ENCODE measurements around the gene SPDYC.
"Not testable (repeated sequence)": the region's sequence is repeated elsewhere in the genome, so short reads cannot be mapped to it uniquely, and the experiment has no call there.

SPDYC gene

DNA sequence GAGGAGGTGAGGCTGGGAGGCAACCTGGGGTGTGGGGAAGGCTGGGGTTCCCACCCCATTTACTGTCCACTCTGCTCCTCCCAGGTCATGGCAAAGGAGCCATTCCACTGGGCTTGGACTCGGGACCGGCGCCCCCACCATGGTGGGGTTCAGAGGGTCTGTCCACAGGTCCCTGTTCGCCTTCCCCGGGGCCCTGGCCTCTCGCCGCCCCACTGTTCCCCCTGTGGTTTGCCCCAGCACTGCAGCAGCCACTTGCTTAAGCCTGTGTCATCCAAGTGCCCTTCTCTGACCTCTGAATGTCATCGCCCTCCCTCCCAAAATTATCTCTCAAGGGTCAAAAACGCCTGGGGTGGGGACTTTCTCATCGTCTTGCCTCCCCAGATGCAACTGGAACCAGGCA, 2.6 kb downstream of the SPDYC start:
- DNase-seq: no peak

DNA sequence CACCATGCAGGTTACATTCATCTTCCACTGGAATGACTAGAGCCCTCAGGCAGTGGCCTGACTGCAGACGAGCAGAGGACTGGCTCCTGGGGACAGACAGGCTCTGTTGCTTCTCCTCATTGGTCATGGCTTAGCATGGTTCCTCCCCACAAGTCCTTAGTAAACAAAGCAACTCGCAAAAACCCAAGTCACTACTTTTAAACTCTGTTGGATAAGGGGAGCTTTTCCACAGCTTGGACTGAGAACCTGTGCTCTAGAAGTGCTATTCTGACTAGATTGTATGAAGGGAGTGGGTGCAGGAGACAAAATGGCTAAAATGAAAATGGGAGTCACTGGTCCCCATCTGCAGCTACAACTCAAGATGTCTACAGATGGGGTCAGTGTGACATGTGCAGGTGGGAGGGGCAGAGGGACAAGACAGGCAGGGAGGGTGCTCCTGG, 4.6 kb downstream of the SPDYC start:
- not testable (repeated sequence) for DNase-seq

DNA sequence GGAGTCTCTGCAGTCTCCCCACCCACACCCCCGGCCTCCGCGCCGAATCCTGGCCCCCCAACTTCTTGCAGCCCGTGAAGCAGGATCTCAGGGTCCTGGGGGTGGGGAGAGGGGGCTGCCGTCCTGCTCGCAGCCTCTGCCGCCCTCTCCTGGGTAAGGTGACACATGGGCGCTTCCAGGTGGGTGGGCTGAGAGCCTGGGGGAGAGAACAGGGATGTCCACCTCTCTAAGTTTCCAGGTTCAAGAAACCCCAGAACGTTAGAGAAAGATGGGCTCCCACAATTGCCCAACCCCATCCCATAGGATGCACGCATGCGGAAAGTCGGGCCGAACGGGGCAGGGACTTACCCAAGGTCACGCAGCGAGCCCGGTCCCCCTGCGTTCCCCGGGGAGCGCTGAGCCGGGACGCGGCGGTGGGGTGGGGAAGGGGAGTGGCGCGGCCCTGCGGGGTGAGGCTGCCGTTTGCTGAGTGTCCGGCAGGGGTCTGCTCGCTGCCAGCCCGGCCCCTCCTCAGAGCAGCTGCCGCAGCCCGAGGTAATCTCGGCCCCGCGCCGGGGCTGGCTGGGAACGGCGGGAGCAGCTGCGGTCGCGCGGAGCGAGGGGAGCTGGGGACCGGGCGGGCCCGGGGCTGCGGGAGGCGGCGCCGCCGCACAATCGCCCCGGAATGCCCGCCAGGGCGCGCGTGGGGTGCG, 11.0 kb downstream of the SPDYC start:
- peak; percentile 36 for DNase-seq

DNA sequence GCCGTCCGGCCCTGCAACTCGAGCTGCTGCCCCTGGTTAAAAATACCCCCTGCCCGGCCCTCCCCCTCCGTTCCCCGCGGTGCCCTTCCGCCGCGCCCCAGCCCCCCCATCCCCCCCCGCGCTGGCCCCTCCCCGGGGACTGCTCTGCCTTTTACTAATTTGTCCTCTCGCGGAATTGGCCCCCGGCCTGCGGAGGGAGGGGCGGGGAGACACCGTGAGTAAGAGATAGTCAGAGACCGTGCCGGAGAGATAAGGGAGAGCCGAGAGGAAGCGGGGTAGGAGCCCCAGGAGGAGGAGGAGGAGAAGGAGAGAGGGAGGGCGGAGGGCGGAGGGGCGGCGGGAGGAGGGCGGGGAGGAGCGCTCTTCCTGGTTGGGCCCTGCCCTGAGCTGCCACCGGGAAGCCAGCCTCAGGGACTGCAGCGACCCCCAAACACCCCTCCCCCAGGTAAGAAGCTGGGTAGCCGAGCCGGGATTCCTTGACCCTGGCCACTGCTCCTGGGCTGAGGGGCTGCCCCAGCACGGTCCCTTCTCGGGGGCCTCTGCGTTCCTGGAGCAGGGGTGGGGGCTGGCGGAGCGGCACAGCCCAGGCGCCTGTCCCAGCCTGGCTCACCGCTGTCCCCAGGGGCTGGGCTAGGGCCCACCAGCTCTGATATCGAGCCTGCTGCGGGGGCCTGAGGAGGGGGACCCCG, 11.7 kb downstream of the SPDYC start, which contains the start of gene CAPN1:
TSS of gene CAPN1 (plus strand) at position 360 of the 689 bp plus-strand sequence. CDS start 774 bp downstream, outside the sequence.
- DNase-seq: peak; percentile 38

DNA sequence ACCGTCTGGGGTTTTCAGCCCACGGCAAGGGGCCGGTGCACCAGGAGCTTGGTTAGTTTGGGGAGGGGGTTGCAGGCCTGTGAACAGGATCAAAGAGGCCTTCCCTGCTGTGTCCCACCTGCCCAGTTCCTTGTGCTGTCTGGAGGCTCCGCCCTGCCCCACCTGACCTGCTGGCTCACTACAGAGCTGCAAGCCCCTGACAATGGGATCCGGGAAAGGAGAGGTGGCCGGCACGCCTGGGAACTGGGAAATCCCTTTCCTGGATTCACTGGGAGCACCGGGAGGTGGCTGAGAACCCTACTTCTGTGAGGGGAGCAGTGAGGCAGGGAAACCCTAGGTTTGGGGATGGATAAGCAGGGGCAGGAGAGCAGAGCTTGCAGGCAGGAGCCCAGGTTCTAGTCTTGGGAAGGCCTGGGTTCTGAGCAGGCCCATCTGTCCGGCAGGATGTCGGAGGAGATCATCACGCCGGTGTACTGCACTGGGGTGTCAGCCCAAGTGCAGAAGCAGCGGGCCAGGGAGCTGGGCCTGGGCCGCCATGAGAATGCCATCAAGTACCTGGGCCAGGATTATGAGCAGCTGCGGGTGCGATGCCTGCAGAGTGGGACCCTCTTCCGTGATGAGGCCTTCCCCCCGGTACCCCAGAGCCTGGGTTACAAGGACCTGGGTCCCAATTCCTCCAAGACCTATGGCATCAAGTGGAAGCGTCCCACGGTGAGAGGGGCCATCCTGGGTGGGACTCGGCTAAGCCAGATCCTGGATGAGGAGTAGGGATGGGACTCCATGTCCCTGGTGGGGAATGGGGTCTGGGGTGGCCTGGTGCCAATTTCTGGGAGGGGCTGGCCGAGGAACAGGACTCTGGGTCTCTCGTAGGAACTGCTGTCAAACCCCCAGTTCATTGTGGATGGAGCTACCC, 12.5 kb downstream of the SPDYC start:
- DNase-seq: no peak

DNA sequence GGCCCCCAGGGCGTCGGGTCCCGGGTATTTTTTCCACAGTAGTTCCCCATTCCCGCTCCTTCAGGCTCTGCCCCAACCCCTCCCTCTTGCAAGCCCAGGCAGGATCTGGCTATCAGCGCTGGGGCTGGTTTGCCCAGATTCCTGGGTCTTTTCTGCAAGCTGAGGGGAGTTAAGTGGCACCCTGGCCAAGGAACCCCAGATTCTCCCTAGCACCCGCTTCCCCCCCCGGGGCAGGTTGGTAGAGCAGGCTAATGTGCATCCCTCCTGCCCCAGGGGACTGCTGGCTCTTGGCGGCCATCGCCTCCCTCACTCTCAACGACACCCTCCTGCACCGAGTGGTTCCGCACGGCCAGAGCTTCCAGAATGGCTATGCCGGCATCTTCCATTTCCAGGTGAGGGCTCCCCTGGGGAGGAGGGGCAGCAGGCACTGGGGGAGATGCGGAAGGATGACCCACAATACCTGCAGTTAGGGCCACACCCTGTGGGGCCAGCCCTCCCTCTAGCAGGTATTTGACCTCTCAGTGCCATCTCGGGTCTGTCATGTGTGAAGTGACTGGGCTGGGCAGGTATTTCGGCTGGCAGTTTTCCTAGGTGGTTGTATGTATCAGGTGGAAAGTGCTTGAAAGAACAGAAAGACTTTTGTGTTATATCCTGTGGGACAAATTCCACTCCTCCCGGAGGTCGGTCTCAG, 13.3 kb downstream of the SPDYC start:
- no peak for DNase-seq

DNA sequence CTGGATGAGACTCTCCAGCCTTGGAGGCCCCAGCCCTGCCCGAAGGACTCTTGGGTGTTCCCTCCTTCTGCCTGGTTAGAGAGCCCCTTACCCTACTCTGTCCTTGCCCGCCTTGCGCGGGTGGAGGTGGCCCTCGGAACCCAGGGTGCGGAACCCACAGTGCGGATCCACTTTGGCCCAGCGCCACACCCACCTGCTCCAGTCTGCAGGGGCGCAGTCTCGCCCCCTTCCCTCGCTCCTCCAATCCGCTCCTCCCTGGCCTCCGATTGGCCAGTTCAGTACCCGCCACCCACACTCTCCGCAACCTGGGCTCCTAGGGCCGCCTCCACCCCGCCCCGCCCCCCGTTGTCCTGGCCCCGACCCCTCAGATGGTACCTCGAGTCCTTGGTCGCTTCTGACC, 14.1 kb downstream of the SPDYC start:
- DNase-seq: no peak

DNA sequence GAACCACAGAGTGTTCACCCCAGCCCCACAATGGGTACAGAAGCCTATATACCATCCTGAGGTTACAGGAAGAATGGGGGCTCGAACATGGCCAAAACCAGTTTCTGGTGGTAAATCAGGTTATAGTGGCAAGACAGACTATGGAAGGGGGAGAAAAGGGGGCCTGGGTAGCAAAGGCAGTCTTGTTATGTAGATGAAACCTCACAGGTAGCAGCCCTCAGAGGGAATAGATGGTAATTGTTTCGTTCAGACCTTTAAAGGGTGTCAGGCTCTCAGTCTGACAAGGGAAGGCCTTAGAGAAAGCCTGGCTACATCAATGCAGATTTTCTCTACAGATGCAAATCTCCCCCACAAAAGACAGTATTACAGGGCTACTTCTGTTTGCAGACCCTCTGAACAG, 15.1 kb downstream of the SPDYC start:
- DNase-seq: no peak

DNA sequence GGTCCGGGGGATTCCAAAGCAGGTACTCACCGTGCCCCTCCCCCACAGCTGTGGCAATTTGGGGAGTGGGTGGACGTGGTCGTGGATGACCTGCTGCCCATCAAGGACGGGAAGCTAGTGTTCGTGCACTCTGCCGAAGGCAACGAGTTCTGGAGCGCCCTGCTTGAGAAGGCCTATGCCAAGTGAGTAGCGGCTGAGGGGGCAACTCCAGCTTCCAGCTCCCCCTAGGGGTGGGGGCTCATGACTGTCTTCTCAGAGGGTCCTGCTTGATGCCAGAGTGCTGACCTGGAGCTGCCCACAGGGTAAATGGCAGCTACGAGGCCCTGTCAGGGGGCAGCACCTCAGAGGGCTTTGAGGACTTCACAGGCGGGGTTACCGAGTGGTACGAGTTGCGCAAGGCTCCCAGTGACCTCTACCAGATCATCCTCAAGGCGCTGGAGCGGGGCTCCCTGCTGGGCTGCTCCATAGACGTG, 15.9 kb downstream of the SPDYC start:
- no peak for DNase-seq

DNA sequence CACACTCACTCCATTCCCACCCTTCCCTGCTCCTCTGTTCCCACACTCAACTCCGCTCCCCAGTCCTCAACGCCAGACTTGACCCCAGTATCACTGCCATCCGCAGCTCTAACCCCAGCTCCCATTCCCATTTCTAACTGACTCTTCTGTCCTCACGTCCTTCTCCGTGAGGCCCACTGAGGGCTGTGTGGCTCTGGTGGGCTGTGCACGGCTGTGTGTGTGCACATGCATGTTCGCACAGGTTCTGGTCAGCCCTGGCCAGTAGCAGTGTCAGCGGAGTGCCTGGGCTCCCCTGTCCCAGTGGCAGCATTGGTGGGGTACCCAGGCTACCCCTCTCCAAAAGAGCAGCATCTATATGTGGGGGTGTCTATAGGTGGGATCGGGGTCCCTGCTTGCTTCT, 16.7 kb downstream of the SPDYC start:
- DNase-seq: no peak

DNA sequence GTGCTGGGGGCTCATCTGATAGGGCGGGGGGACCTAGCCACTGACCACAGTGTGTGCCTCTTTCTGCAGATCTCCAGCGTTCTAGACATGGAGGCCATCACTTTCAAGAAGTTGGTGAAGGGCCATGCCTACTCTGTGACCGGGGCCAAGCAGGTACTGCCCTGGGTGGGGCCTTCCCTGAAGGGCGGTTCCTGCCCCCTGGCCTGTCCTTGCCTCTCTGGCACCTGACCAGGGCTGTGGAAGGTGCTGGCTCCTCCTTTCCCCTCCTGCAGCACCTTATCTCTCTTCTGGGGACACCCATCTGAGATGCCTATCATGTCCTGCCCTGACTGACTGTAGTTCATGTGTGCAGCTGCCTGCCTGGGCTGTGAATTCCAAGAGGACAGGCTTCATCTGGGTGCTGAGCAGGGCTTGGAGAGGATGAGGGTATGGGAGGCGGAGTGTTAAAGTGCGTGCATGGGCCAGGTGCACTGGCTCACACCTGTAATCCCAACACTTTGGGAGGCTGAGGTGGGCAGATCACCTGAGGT, 17.2 kb downstream of the SPDYC start:
- no peak for DNase-seq

DNA sequence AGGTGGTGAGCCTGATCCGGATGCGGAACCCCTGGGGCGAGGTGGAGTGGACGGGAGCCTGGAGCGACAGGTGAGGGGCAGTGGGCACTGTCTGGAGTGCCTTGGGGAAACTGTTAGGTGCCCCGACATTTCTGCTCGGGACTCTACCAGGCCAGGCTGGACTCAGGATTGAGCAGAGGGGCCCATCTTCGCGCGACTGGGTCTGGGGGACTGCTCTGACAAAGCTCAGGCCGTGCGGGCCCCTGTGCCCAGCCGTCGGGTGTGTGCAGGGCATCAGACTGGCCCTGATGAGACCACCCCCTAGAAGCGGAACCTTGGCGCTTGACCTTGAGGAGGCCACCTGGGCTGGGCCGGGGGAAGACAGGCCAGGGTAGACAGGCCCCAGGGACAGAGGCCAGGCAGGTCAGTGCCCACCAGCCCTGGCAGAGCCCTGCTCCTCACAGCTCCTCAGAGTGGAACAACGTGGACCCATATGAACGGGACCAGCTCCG, 18.0 kb downstream of the SPDYC start:
- DNase-seq: no peak

DNA sequence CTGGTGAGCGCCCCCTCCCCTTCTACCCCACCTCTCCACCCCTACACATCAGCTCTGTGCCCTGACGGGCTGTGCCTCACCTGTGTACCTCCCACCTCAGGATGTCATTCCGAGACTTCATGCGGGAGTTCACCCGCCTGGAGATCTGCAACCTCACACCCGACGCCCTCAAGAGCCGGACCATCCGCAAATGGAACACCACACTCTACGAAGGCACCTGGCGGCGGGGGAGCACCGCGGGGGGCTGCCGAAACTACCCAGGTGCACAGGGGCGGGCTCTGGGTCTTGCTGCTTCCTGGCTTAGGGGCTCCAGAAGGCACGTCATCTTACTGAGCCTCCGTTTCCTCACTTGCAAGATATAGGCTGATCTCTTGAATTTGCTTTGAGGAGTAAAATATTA, 18.5 kb downstream of the SPDYC start:
- DNase-seq: no peak

DNA sequence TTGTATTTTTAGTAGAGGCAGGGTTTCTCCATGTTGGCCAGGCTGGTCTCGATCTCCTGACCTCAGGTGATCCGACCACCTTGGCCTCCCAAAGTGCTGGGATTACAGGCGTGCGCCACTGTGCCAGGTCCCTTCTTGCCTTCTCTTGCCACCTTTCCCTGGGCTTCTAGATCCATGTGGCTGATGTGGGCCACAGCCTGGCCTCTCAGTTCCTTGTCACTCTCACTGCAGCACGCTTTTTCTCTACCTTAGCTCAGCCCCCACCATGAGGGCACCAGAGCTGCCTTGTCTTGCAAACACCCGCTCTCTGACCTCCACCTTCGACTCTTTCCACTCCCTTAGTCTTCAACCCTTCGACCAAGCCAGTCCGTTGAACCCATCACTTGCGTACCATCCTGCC, 19.2 kb downstream of the SPDYC start:
- DNase-seq: no peak

DNA sequence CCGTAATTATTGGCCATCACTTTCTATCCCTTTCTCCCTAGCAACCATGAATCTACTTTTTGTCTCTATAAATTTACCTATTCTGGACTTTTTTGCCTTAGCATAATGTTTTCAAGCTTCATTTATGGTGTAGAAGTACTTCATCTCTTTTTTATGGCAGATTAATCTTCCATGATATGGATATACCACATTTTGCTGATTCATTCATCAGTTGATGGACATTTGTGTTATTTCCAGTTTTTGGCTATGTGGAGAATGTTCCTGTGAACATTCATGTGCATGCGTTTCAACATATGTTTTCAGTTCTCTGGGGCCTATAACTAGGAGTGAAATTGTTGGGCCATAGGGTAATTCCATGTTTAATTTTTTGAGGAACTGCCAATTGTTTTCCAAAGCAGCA, 24.5 kb downstream of the SPDYC start:
- DNase-seq: no peak

DNA sequence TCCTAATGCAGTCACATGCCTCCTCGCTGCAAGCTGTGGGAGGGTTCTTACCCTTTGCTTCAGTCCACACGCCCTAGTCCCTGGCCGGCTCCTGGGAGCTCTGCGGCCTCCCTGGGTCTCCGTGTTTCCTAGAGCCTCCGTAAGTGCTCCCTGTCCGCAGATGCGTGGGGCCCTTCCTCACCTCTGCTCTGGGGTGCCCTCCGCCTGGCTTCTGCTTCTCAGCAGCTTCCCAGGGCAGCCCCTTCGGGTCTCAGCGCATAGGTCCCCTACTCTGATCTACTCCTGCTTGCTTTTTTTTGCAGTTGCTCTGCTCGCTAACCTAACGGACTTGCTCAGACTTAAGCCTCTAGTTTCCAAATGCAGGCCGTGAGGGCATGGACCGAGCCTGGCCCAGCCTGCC, 34.1 kb downstream of the SPDYC start:
- no peak for DNase-seq

DNA sequence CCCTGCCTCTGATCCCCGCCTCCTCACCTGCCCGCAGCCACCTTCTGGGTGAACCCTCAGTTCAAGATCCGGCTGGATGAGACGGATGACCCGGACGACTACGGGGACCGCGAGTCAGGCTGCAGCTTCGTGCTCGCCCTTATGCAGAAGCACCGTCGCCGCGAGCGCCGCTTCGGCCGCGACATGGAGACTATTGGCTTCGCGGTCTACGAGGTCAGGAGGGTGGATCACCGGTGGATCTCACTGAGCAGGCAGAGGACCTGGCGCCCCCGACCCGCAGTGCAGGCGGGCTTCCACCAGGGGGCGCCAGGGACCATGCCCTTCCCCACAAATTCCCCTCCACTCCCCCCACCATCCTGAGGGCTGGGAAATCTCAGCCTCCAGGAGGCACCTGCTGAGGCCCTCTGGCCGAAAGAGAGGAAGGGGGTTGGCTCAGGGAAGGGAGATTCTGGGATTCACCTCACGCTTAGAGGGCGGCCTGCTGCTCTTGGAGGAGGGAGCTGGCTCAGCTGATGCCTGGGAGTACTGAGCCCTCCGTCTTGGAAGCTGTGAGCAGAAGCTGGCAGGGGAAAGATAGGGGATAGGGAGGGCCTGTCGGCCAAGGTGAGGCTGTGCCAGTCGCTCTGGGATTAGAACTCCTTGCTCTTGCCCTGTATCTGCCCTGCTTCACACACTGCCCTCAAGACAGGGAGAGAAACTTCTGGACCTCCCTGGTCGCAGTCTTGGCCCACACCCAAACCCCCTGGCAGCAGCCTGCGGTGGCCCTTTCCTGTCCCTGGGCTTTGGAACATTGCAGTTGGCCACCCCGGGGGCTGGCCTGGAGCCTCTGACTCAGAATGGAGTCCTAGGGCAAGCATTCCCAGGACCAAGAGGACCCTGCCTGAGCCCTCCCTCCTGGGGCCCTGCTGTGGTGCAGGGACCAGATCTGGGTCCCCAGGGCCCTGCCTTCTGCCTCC, 34.9 kb downstream of the SPDYC start:
- no peak for DNase-seq

DNA sequence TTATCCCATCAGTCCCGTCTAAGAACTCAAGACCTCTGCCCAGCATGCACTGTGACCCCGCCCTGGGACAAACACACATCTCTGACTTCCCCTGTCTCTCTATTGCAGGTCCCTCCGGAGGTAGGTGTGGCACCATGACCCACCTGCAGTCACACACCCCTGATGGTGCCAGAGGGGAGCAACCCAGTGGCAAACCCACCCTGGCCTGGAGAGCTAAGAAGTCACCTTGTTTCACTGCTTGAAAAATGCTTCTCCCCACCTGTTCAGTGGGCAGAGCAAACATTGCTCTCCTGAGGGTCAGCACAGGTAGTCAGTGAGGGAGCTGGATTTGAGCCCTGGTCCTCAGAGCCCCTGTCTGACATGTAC, 35.6 kb downstream of the SPDYC start:
- no peak for DNase-seq

DNA sequence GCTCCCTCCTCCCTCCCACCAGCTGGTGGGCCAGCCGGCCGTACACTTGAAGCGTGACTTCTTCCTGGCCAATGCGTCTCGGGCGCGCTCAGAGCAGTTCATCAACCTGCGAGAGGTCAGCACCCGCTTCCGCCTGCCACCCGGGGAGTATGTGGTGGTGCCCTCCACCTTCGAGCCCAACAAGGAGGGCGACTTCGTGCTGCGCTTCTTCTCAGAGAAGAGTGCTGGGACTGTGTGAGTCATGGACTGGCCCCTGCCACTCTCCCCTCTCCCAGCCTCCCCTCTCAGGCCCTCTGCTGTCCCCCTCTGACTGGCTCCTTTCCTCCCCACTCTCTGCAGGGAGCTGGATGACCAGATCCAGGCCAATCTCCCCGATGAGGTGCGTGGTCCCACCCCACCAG, 36.4 kb downstream of the SPDYC start:
- no peak for DNase-seq

DNA sequence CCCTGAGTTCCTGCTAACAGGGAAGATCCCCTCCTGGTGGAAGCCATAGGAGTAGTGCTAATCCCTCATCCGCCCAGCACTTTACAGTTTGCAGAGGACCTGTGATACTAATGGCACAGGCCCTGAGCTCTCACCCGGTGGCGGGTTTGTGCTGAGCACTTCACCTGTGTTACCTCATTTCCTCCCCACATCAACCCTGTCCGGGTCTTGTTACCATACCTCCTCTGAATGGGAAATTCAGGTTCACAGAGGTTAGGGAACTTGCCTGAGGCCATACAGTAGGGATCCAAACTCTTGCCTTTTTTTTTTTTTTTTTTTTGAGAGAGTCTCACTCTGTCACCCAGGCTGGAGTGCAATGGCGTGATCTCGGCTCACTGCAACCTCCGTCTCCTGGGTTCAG, 36.9 kb downstream of the SPDYC start:
- no peak for DNase-seq

Data from activated gamma-delta T cell (primary cell).